Fibroblast of pulmonary artery (primary cell): ENCODE data around the gene ERO1B.

ENCODE experiments used
- DNase-seq: peaks from one replicate; pipeline ENCODE4 v3.0.0-alpha.2; 2010; ENCODE audit warnings: low read depth
- H3K4me3 ChIP-seq: replicated peaks from 2 replicates; pipeline ENCODE4 v1.5.1; 2011; ENCODE audit warnings: low read depth, mild to moderate bottlenecking, control low read depth, low read length, moderate library complexity
- CTCF ChIP-seq: IDR thresholded peaks from 2 replicates; pipeline ENCODE4 v1.5.1; 2011; ENCODE audit warnings: mild to moderate bottlenecking, control low read depth, low read length, inconsistent platforms; ENCODE audit errors: missing control alignments

The ERO1B gene

GRCh38 chr1:236181059-236181458 is 100.7 kb downstream of the ERO1B start:
- TF ChIP-seq CTCF: no peak
- peak; percentile 21 for DNase-seq
- no peak overlapping the region for H3K4me3 ChIP-seq

- TF ChIP-seq CTCF: no peak
- DNase-seq: no peak
- H3K4me3 ChIP-seq: no peak overlapping the region
Observed at GRCh38 chr1:236179634-236180033, 102.1 kb downstream of the ERO1B start.

- no peak overlapping the region for H3K4me3 ChIP-seq
- peak; percentile 24 for DNase-seq
- TF ChIP-seq CTCF: no peak
Observed at GRCh38 chr1:236176337-236177336, 105.1 kb downstream of the ERO1B start.

- no peak overlapping the region for H3K4me3 ChIP-seq
- DNase-seq: no peak
- no peak for TF ChIP-seq CTCF
Observed at GRCh38 chr1:236175642-236176336, 106.0 kb downstream of the ERO1B start.

GRCh38 chr1:236173174-236173767 is 108.5 kb downstream of the ERO1B start:
- TF ChIP-seq CTCF: no peak
- no peak for DNase-seq
- H3K4me3 ChIP-seq: no peak overlapping the region

GRCh38 chr1:236172041-236172579 is 109.6 kb downstream of the ERO1B start:
- H3K4me3 ChIP-seq: no peak overlapping the region
- TF ChIP-seq CTCF: no peak
- no peak for DNase-seq
